ENCODE data around the gene MDGA2.

- TF ChIP-seq EZH2 (IDR thresholded peaks at IDR 0.05; ENCODE audit: insufficient read depth, low read length) (no peak), CTCF (IDR thresholded peaks at IDR 0.05; ENCODE audit: insufficient read depth, low read depth, low read length) (no peak)
Observed at GRCh38 chr14:46999661-47000060, 675.7 kb downstream of the MDGA2 start.
